SIG-M5 (cell line): ENCODE results near the gene PRKG1.
"Not testable (repeated sequence)": the region's sequence is repeated elsewhere in the genome, so short reads cannot be mapped to it uniquely, and the experiment has no call there.

Source experiments
- DNase-seq: peaks from one replicate; lab custom pipeline; 2025; lab: John Stamatoyannopoulos, UW

PRKG1 gene

DNA sequence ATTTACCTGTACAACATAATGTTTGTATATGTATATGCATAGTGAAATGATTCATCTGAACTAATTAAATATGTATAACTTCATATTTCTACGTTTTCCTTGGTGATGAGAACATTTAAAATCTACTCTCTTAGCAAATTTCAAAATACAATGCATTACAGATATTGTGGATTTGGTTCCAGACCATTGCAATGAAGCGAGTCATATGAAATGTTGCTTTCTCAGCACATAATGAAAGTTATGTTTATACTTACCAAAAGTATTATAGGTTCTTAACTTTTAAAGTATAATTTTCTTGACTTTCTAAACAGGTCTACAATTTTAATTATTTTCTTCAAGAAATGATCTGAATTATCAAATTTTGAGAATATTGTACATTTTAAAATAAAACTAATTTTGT, 435.9 kb downstream of the PRKG1 start:
- DNase-seq = no peak

DNA sequence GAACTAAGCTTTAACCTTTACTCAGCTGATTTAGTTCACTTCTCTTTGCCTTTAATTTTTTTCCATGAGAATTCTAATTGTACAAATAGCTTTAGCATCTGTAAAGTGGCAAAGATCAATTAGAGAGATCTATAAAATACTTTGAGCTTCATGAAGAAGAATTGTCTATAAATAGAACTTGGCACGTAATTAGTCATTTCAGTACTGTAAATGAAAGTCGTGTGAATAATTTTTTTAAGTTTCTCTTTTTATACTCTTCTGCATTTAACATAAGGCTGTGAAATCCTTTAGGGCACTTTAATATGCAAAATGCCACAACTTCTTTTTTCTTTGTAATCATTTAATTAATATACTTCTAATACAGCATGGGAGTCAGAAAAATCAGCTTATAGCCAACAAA, 447.3 kb downstream of the PRKG1 start:
- no peak for DNase-seq

DNA sequence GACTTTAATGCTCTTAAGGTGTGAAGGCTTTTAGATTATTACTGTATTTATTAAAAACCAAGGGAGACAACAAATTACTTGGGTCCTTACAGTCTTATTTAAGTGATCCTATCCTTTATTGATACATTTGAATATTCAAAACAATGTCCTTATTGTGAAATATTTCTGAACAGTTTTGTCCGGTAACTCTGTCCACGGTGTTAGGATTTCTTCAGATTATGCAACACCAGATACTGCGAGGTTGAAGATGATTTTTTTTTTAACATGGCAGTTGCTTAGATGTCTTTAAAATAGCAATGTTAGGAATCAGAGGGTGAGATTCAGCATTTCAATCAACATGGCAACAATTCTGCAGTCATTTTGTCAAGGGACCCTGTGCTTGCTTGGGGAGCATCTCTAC, 448.6 kb downstream of the PRKG1 start:
- no peak for DNase-seq

DNA sequence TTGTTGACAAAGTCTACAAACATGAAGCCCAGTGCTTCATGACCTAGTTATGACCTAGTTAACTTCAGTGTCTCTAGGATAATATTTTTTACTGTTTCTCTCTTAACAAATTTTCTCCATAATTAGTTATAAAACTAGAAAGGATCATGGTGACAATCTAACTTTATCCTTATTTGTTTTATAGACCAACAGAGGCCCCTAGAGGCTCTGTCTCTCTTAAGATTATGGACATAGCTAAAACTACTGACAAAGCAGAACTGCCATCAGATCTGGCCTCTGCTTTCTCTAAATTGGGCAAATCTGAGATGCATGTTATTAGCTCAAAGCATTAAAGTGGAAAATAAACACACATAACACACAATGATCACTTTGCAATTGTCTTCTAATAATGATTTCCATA, 449.2 kb downstream of the PRKG1 start:
- DNase-seq = no peak

DNA sequence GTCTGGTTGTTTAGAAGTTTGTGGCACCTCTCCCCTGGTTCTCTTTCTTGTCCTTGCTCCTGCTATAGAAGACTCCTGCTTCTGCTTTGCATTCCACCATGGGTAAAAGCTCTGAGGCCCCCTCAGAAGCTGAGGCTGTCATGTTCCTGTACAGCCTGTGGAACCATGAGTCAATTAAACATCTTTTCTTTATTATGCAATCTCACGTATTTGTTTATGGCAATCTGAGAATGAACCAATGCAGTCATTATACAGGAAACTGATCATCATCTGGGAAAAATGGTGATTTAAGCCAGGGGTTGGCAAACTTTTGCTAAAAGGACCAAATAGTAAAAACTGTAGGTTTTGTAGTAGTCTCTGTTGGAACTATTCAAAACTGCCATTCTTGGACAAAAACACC, 449.8 kb downstream of the PRKG1 start:
- no peak for DNase-seq

DNA sequence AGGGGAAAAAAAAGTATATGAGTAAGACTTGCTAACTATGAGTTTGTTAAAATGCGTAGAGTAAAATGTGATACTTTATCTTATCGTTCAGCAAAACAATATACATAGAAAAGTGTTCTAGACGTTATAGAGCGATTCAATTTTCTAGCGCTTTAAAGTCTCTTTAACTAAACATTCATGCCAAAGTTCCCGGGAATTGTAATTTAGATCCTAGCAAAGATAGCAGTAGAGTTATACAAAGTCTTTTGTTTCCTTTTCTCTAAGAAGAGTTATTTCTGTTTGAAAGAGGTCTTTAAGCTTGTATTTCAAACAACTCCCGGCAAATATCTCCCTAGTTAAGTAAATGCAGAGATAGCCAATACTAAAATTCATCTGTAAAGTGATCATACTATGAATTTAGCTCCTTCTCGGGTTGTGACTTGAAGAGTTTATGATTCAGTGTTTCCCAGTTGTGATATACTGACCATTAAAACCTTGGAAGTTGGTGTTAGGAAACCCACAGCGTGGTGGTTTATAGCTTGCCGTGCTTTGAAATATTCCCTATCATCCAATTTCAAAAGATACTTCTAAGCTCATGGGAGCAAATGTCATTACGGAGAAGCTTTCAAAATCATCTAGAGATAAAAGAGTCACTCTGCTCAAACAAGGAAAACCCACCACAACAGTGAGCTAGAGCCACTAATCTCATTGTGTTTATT, 453.4 kb downstream of the PRKG1 start:
- no peak for DNase-seq

DNA sequence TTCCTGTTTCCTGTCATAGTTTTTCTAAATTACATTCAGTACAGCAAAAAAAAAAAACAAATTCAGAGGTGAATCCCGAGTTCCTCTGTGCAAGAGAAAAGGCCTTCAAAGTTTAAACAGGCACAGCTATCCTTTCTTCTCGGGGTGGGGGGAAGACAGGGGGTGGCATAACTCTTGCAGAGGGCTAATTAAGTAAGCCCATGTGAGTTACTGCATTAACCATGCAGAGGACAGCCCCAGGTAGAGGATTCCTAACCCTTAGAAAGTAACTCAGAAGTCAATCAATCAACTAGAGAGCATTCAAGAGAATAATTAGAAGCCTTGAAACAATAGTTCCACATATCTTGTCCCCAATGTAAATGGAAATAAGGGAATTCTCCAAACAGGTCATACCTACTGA, 454.2 kb downstream of the PRKG1 start:
- no peak for DNase-seq

DNA sequence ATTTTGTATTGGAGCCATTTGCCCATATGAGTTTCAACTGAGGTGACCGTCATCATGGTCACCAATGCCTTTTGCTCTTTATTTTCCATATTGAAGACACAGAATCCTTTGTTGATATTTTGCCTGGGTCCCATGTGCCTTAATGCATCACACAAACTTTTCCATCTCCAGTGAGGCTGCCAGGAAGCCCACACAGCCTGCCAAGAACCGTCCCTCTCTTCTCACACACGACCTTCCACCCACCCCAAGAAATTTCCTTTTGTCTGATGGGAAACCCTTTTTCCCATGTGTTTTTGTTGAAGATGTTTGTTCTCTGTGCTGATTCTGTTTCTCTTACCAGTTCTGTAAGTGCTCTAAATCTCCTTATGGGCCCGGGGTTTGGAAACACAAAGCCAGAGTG, 456.3 kb downstream of the PRKG1 start:
- no peak for DNase-seq

DNA sequence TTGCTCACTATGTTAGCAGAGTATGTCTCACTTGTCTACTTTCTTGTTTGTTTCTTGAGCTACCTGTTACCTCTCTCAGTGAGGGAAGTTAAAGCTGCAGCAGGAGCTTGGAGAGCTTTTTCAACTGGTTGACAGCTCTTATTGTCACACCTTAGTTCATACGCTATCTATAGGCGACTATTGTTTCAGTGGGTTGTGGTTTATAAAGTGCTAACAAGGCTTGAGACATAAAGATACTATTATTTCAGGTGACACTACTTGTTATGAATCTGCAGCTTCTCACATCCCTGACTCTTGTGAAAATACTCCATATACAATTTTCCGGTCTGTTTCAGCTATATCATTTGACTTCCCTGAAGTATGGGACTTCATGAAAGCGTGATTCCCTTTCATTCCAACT, 457.8 kb downstream of the PRKG1 start:
- DNase-seq = no peak

DNA sequence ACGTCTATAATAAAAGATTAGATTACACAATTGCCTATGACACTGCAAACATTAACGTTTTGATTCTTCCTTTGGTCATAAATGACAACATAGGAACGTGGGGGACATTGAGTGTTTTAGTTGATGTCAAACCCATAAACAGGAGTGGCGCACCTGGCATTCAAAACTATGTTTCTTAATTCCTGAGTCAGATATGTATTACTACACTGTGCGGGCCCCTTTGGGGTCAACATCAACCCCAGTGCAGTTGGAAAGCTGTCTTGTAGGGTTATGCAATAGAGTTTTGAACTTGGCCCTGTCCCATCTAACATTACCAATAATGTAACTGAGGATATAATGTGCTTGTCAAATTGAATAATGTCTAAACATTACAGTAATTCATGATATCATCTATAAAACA, 468.6 kb downstream of the PRKG1 start:
- no peak for DNase-seq

DNA sequence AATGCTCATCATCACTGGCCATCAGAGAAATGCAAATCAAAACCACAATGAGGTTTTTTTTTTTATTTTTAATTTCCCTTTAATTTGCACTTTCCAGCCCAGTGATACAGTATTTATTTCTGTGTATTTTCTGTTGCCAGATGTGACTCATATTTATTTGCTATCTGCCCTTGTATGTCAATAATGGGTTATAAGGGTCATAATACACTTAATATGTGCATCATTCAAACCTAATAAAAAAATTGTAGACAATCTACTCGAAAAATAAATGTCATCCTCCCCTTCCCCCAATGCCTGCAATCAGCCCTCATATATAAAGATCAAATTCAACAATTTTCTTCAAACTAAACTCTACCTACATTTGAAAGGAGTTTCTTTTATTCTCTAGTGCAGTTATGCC, 470.6 kb downstream of the PRKG1 start:
- DNase-seq = no peak

DNA sequence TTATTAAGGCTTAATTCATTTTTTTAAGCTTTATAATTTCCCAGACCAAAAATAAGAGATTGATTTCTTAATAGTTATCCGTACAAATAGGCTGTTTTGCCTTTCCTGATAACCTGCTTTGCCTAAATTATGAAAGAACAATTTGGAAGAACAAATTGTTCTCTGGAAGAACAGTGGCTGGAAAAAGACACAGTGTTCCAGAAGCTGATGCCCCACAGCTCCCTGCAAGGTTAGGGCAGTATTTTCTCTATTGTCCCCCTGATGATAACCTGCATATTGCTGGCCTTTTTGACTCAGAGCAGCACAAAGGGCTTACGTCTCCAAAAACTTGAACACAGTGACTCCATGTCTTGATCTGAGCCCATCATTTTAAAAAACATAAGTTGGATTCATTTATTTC, 473.7 kb downstream of the PRKG1 start:
- DNase-seq = no peak

DNA sequence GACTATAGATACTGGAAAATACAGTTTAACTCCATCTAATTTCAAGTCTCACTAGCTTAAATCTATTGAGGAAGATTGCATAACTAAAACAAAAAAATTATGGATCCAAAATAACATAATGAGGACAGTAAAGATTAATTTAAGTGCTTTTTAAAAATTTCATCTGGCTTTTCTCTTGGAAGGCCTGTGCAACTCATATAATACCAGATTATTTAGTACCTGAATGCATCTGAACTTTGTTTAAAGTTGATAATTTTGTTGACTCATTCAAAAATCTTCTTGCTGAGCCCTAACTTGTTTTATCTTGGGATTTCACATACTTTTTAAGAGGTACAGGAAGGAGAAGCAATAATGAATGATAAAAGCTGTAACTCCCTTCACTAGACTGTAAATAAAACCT, 478.6 kb downstream of the PRKG1 start:
- no peak for DNase-seq

DNA sequence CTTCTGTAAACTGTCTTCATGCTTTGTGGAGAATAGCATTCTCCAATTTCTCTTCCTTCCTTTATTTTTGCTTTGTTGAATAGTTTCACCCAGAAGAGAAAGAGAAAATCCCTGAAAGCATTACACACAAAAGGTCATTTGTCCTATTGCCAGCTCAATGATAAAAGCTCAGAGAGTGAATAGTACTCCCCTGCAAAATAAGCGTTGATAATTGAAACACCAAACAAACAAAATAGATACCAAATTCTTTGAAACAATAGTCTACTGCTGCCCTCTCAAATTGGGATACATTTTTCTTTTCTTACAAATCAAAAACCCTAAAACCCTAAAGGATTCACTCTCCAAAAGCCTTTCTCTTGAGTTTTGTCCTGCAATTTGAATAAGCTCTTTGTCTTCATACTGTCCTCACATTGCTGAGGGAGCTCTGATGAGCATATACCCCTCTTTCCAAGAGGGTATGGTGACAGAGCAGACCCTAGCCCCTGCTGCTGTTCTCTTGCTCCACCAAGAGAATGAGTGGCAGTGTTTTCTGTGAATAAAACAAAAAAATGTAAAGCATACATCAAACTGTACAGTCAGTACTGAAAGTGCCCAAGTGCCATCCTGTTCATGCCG, 490.7 kb downstream of the PRKG1 start:
- no peak for DNase-seq

DNA sequence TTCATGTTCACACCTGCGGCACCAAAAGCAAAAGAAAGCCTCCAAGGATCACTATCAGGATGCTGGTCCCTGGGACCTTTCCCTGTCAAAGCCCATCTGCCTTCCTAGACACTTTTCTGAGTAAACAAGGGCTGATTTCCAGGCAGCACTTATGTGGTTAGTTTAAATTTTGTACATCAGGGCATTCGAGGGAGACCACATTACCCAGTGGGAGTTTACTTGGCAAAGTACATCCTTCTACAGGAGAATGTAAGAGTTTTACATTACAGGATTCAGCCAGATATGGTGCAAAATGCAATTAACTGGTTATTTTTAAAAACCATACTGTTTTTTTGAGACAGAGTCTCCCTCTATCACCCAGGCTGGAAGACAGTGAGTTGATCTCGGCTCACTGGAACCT, 493.0 kb downstream of the PRKG1 start:
- DNase-seq = no peak

DNA sequence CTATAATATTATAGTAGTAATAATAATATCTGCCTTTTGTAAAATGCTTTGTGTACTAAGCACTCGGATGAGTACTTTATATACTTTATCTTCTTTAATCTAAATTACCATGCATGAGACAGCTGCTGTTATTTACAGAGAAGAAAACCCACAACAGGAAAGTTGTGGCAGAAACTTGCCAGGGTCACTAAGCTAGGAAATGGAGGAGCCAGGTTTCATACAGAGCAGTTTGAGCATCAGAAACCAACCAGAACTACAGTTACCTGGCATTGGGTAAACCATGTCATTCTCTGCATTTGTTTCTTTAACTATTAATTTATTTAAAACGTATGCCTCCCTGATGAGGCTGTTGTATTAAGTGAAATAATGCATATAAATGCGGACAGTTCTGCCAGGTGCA, 495.2 kb downstream of the PRKG1 start:
- no peak for DNase-seq

DNA sequence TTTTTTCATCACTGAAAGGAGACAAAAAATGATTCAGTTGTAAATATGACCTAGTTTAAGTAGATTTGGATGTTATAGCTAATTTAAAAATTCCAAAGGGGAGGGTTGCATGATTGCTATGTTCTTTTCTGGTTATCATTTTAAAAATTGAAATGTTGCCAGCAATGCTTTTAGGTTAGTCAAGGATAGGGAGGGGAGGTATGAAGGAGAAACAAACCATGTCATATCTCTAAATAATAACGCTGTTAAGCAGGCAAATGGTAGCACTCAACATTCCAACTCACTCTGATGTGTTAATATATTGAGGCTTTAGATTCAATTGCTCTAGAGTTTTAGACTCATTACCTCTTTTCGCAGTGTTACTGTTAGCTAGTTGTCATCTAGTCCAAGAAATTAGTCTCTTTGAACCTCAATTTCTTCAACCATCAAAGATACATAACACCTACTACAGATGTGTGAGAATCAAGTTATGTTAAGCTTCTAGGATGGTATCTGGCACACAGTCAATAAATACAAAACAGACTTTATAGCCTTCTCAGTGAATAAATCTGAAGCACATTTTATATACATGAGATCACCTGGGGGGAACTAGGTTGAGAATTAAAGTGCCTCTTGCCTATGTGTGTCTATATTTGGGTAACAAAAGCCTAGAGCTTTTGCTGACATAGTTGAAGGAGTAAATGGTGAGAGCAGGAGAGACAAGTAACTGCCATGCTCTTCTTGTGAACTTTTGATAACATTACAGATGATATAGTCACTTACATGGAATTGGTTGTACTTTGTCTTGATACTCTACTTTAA, 500.2 kb downstream of the PRKG1 start:
- DNase-seq = no peak

DNA sequence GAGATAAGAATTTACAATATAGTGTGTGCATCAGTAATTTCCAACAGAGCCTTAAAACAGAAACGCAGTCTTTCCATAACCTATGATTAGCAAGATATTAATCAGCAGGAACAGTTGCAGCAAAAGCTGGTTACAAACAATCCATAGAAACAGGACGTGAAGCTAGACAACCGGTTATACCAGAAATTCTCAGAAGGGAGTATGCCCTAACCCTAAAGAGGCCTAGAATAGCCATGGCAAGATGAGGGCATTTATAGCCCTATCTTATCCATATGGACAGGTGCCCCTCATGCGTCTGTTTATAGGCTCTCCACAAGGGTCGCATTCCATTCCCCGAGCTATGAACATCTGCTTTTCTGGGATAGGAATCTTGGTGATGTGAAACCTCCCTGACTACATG, 506.9 kb downstream of the PRKG1 start:
- not testable (repeated sequence) for DNase-seq

DNA sequence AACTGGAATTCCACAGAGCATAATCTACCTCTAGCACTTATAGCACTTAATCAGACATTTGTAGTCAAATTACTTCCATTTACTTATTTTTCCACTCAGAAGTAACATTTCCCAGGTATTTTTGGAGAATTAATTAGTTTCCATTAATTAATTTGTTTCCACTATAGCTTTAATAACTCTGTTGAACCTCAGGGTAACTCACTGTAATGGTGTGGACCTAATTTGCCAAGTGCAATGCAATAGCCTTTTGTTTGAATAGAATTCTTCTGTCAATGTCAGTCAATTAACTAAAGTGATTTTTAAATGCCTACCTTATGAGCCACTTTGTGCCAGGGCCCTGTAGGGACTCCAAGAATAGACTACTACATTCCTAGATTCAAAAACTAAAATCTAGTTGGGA, 509.7 kb downstream of the PRKG1 start:
- DNase-seq = no peak

DNA sequence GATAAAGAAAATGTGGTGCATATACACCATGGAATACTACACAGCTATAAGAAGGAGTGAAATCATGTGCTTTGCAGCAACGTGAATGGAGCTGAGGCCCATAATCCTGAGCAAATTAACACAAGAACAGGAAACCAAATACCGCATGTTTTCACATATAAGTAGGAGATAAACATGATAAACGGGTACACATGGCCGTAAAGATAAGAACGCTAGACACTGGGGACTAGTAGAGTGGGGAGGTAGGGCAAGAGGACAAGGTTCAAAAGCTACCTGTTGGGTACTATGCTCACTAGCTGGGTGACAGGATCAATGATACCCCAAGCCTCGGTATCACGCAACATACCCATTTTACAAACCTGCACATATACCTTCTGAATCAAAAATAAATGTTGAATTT, 511.5 kb downstream of the PRKG1 start:
- DNase-seq = no peak

DNA sequence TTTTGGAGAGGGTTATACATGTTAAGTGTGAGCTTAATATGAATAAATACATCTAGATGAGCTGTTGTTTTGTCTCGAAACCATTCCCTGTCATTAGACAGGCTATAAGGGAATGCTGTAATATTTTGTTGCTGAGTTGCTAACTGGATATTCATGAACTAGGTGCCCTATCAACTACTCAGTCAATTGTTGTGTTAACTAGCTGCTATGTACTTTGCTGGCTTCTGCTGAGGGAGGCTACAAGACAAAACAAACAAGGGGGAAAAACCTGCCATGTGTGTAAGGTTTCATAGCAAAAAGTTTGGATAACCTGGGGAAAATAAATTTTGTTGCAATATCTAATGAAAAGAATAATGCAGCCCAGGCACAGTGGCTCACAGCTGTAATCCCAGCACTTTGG, 514.7 kb downstream of the PRKG1 start:
- no peak for DNase-seq

DNA sequence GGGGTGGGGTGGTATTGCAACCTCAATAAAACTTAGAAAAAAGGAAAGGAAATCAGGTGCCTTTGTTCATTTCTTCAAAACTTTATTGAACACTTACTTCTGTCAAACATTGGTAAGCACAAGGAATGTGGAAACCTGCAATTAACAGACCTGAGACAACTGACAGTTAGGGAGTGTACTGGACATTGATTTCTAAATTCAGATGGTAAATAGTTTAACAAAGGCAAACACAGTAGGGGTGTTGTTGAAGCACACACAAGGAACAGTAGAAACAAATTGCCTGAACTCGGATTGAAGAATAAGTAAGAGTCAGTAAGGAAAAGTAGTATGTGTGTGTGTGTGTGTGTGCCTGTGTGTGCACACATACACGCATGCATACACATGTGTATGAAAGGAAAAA, 516.5 kb downstream of the PRKG1 start:
- DNase-seq = no peak

DNA sequence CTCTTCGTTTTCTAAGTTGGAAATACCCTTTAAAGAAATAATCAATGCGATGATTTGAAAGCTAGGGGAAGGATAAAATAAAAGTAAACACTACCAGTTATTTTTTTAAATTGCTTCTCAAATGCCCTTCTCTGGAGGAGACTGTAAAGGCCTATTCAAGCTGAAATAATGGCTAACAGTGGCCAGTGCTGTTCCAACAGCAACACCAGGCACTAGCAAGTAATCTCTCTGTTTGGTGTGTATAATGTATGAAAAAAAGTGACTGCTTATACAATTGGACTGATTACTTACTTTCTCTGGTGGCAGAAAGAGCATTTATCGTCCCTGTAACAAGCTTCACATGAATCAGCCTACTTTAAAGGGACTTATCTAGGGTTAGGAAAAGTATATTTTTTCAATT, 522.4 kb downstream of the PRKG1 start:
- DNase-seq = no peak
